Gastrocnemius medialis (tissue), 4 donors: Measurements from ENCODE around the gene PRPF4. TPM values are rescaled to one million over a fixed set of nuclear protein-coding genes. Genes with fewer than 3 reads are reported as not detected.

Source experiments
- ATAC-seq, 2 donors: fragments of 150-250 bp; one replicate each; pipeline ENCODE4 v1.9.1; 2016
- DNase-seq, 2 donors: peaks; one replicate each; pipeline ENCODE4 v3.0.0-alpha.2; 2019
- H3K27ac ChIP-seq, 4 donors: fragments of 200-600 bp; sonication (generic); 1 replicate in 1 of 4; 2 replicates in 3 of 4; pipeline ENCODE4 v1.5.1; 2016 to 2018; ENCODE audit warnings: mild to moderate bottlenecking in 2 of 4, moderate library complexity in 1 of 4
- H3K27me3 ChIP-seq, 3 donors: fragments of 200-600 bp; sonication (generic) in 2 of 3; 1 replicate in 1 of 3; 2 replicates in 2 of 3; pipeline versions ENCODE4 v1.5.1 to v1.6.0; 2016 to 2019; ENCODE audit warnings: mild to moderate bottlenecking in 1 of 3, moderate library complexity in 1 of 3
- H3K36me3 ChIP-seq, 2 donors: fragments of 200-600 bp; sonication (generic) in 1 of 2; one replicate each; pipeline ENCODE4 v1.5.1; 2017 to 2018
- H3K4me1 ChIP-seq, 2 donors: fragments of 200-600 bp; sonication (generic) in 1 of 2; one replicate each; pipeline ENCODE4 v1.5.1; 2016 to 2017; ENCODE audit warnings: mild to moderate bottlenecking in 2 of 2
- H3K4me3 ChIP-seq, 4 donors: fragments of 200-600 bp; sonication (generic) in 3 of 4; 1 replicate in 1 of 4; 2 replicates in 3 of 4; pipeline ENCODE4 v1.5.1; 2016 to 2019; ENCODE audit warnings: mild to moderate bottlenecking in 2 of 4
- H3K9me3 ChIP-seq, 3 donors: fragments of 200-600 bp; sonication (generic) in 2 of 3; 1 replicate in 1 of 3; 2 replicates in 2 of 3; pipeline ENCODE4 v1.5.1; 2016 to 2019
- CTCF ChIP-seq, 5 experiments: fragments of 450-650 bp in 3 of 5; fragments of 200-600 bp in 2 of 5; sonication (generic) in 2 of 5; IDR thresholded peaks in 4 of 5; conservative IDR thresholded peaks in 1 of 5; 1 replicate in 4 of 5; 2 replicates in 1 of 5; pipeline ENCODE4 v1.5.1; 2016 to 2019; ENCODE audit warnings: antibody characterized with exemption in 5 of 5, mild to moderate bottlenecking in 3 of 5, moderate library complexity in 3 of 5
- POLR2A ChIP-seq, 2 donors: fragments of 450-650 bp; IDR thresholded peaks; one replicate each; pipeline ENCODE4 v1.6.1; 2017; ENCODE audit warnings: antibody characterized with exemption in 2 of 2, mild to moderate bottlenecking in 2 of 2, moderate library complexity in 2 of 2
- in situ Hi-C, 4 donors: fragments of 200-750 bp; cut with MboI; loops; one replicate each; pipeline versions ENCODE4 v1.15.0 to v1.8.0; 2017; ENCODE audit warnings: low sequenced_read_pairs in 4 of 4
- intact Hi-C: fragments of 100-400 bp; cut with DNase I; formaldehyde crosslinking; loops from one replicate; pipeline ENCODE4 v1.15.1; 2023; ENCODE audit warnings: low total_unique reads
- total RNA-seq, 4 donors: library from RNA; depleted of rRNA; stranded (reverse); fragments of >200 nt; gene quantifications; one replicate each; pipeline versions ENCODE4 v1.1.0 to v1.2.3, GENCODE V29; 2016

The PRPF4 gene
- total RNA-seq, 4 donors from 2014 or later: 14.0 to 19.6 (median 16.4) TPM

- ATAC-seq: no peak
- in situ Hi-C loops: loop anchor here in 1 of 4 donors (25.0 kb wide), 1 partner anchor 345 kb away; no protein-coding TSS in a partner anchor
- no peak for TF ChIP-seq POLR2A (IDR thresholded peaks at IDR 0.05)
- no peak for TF ChIP-seq CTCF (IDR thresholded peaks at IDR 0.05 in 4 of 5, conservative IDR thresholded peaks at IDR 0.05 in 1 of 5)
These were observed 42.3 kb downstream of the PRPF4 start for GRCh38 chr9:113317777-113318176.

GRCh38 chr9:113319054-113319453 is 43.6 kb downstream of the PRPF4 start:
- intact Hi-C loops: no loop called here
- H3K9me3 ChIP-seq: no peaks in the 10 kb centered on the region
- ATAC-seq (no peak), DNase-seq (no peak)
- TF ChIP-seq CTCF (IDR thresholded peaks at IDR 0.05 in 4 of 5, conservative IDR thresholded peaks at IDR 0.05 in 1 of 5) (no peak), POLR2A (IDR thresholded peaks at IDR 0.05) (no peak)
- no peak overlapping the region for H3K27ac ChIP-seq
- H3K4me3 ChIP-seq: no peak overlapping the region
- H3K36me3 ChIP-seq: no peaks in the 10 kb centered on the region
- in situ Hi-C loops: loop anchor here in 1 of 4 donors (25.0 kb wide), 1 partner anchor 343 kb away; no protein-coding TSS in a partner anchor
- no peaks in the 10 kb centered on the region for H3K27me3 ChIP-seq
- H3K4me1 ChIP-seq: no peaks in the 10 kb centered on the region

More at GRCh38 chr9:113317777-113318176, 42.3 kb downstream of the PRPF4 start:
- Histone ChIP-seq H3K4me3 (no peak overlapping the region), H3K9me3 (no peaks in the 10 kb centered on the region), H3K4me1 (no peaks in the 10 kb centered on the region), H3K27ac (no peak overlapping the region), H3K36me3 (no peaks in the 10 kb centered on the region), H3K27me3 (no peaks in the 10 kb centered on the region)
- DNase-seq: no peak
- intact Hi-C loops: no loop called here

GRCh38 chr9:113320051-113320450 is 44.6 kb downstream of the PRPF4 start:
- Histone ChIP-seq H3K36me3 (no peaks in the 10 kb centered on the region), H3K9me3 (no peaks in the 10 kb centered on the region), H3K27ac (no peak overlapping the region), H3K4me3 (no peak overlapping the region), H3K27me3 (no peaks in the 10 kb centered on the region), H3K4me1 (no peaks in the 10 kb centered on the region)
- no peak for TF ChIP-seq CTCF (IDR thresholded peaks at IDR 0.05 in 4 of 5, conservative IDR thresholded peaks at IDR 0.05 in 1 of 5)
- TF ChIP-seq POLR2A (IDR thresholded peaks at IDR 0.05): no peak
- DNase-seq (no peak), ATAC-seq (no peak)
- in situ Hi-C loops: loop anchor here in 1 of 4 donors (25.0 kb wide), 1 partner anchor 342 kb away; no protein-coding TSS in a partner anchor
- intact Hi-C loops: no loop called here

GRCh38 chr9:113322671-113323070 is 47.2 kb downstream of the PRPF4 start:
- Histone ChIP-seq H3K36me3 (no peaks in the 10 kb centered on the region), H3K4me1 (no peaks in the 10 kb centered on the region), H3K4me3 (no peak overlapping the region), H3K9me3 (no peaks in the 10 kb centered on the region), H3K27me3 (no peaks in the 10 kb centered on the region), H3K27ac (no peak overlapping the region)
- no peak for TF ChIP-seq CTCF (IDR thresholded peaks at IDR 0.05 in 4 of 5, conservative IDR thresholded peaks at IDR 0.05 in 1 of 5)
- no peak for TF ChIP-seq POLR2A (IDR thresholded peaks at IDR 0.05)
- no peak for ATAC-seq
- intact Hi-C loops: no loop called here
- DNase-seq: no peak
- in situ Hi-C loops: loop anchor here in 1 of 4 donors (25.0 kb wide), 1 partner anchor 340 kb away; no protein-coding TSS in a partner anchor

- no peaks in the 10 kb centered on the region for H3K27me3 ChIP-seq
- no peak for DNase-seq
- no peak overlapping the region for H3K27ac ChIP-seq
- in situ Hi-C loops (no loop called here), intact Hi-C loops (no loop called here)
- H3K9me3 ChIP-seq: no peaks in the 10 kb centered on the region
- no peak overlapping the region for H3K4me3 ChIP-seq
- H3K4me1 ChIP-seq: no peaks in the 10 kb centered on the region
- no peak for TF ChIP-seq CTCF (IDR thresholded peaks at IDR 0.05 in 4 of 5, conservative IDR thresholded peaks at IDR 0.05 in 1 of 5)
- TF ChIP-seq POLR2A (IDR thresholded peaks at IDR 0.05): no peak
- no peak for ATAC-seq
- H3K36me3 ChIP-seq: no peaks in the 10 kb centered on the region
These were observed 50.8 kb downstream of the PRPF4 start for GRCh38 chr9:113326230-113326629.
